Osteoblast (primary cell): ENCODE results near the gene DDX1. TPM values are rescaled to one million over a fixed set of nuclear protein-coding genes. Genes with fewer than 3 reads are reported as not detected.

Experiments
- DNase-seq: peaks from one replicate; pipeline ENCODE4 v3.0.0; 2011; ENCODE audit warnings: low spot score, mixed read lengths; ENCODE audit not compliant: insufficient read length; ENCODE audit errors: missing footprints
- H2AFZ ChIP-seq: 2 replicates; pipeline ENCODE4 v1.6.0; 2011; ENCODE audit warnings: mild to moderate bottlenecking, low read length
- H3K27ac ChIP-seq: 2 replicates; pipeline ENCODE4 v1.5.1; 2011; ENCODE audit warnings: mild to moderate bottlenecking, low read depth, low read length, moderate library complexity
- H3K27me3 ChIP-seq: 2 replicates; pipeline ENCODE4 v1.6.0; 2012; ENCODE audit warnings: mild to moderate bottlenecking, control low read depth, inconsistent platforms, low read length, moderate library complexity; ENCODE audit not compliant: insufficient read depth
- H3K36me3 ChIP-seq: 2 replicates; pipeline ENCODE4 v1.5.1; 2011; ENCODE audit warnings: mild to moderate bottlenecking, low read length, control low read depth, moderate library complexity; ENCODE audit not compliant: insufficient read depth
- H3K4me1 ChIP-seq: 2 replicates; pipeline ENCODE4 v1.5.1; 2011; ENCODE audit warnings: mild to moderate bottlenecking, low read length, control low read depth, moderate library complexity; ENCODE audit not compliant: insufficient read depth
- H3K4me2 ChIP-seq: 2 replicates; pipeline ENCODE4 v1.6.0; 2011; ENCODE audit warnings: mild to moderate bottlenecking, low read length; ENCODE audit not compliant: insufficient read depth
- H3K4me3 ChIP-seq: fragments of 200-600 bp; sonication (generic); 3 replicates; pipeline ENCODE4 v1.5.1; 2012; ENCODE audit warnings: mild to moderate bottlenecking, low read length, inconsistent platforms; ENCODE audit not compliant: insufficient read depth
- H3K79me2 ChIP-seq: 2 replicates; pipeline ENCODE4 v1.6.0; 2012; ENCODE audit warnings: mild to moderate bottlenecking, low read length, control low read depth, inconsistent platforms; ENCODE audit not compliant: insufficient read depth
- H3K9me3 ChIP-seq: 2 replicates; pipeline ENCODE4 v1.5.1; 2011; ENCODE audit warnings: low read depth, low read length, control low read depth
- H4K20me1 ChIP-seq: 2 replicates; pipeline ENCODE4 v1.6.0; 2012; ENCODE audit warnings: mild to moderate bottlenecking, low read length, control low read depth; ENCODE audit not compliant: insufficient read depth
- total RNA-seq: library from RNA; depleted of rRNA; stranded (reverse); fragments of >200 nt; gene quantifications from 2 replicates; pipeline ENCODE4 v1.2.3, GENCODE V29; 2012
- TF ChIP-seq, protein P1 (sequence below): IDR thresholded peaks from 2 replicates; pipeline ENCODE4 v1.5.1; 2011; ENCODE audit warnings: mild to moderate bottlenecking, low read depth, low read length, moderate library complexity; ENCODE audit errors: extremely low read depth

DDX1 gene
- total RNA-seq, 1 donor, result 76.0 TPM

DNA sequence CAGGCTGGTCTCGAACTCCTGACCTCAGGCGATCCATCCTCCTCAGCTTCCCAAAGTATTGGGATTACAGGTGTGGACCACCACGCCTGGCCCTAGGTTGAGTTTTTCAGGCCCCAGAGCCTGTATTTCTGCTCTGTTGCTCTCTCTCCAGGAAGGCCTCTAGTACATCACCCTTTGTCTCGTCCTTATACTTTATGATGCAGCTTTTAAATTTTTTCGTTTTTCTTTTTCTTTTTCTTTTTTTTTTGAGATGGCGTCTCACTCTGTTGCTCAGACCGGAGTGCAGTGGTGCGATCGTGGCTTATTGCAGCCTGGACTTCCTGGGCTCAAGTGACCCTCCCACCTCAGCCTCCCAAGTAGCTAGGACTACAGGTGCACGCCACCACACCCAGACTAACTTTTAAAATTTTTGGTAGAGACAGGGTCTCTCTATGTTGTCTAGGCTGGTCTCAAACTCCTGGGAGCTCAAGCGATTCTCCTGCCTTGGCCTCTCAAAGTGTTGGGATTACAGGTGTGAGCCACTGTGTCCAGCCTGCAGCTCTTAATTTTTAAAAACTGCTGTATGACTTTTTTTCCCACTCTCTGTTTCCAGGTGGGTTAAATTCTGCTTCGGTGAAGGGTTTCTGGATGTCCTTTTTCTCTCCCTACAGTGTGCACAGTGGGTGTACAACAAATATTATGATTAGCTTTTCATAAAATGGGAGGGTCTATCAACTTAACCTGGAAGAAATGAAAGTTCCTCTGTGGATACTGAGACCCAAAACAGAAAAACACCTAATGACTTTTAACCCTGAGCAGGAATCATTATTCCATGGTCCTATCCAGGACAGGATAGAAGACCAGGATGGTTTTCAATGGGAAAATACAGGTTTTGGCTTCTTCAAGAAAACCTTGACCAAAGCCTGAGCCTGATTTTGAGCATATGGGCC lies 47.9 kb downstream of the DDX1 start:
- Histone ChIP-seq H2AFZ (no peak overlapping the region), H3K9me3 (no peaks in the 10 kb centered on the region), H3K27me3 (no peaks in the 10 kb centered on the region), H3K36me3 (peaks cover 23% of the 10 kb centered on the region), H3K27ac (no peak overlapping the region), H3K4me1 (peaks cover 33% of the 10 kb centered on the region), H3K4me2 (no peak overlapping the region), H3K4me3 (no peak overlapping the region), H4K20me1 (peaks cover 18% of the 10 kb centered on the region), H3K79me2 (no peaks in the 10 kb centered on the region)
- no peak for DNase-seq
- TF ChIP-seq, protein P1, sequence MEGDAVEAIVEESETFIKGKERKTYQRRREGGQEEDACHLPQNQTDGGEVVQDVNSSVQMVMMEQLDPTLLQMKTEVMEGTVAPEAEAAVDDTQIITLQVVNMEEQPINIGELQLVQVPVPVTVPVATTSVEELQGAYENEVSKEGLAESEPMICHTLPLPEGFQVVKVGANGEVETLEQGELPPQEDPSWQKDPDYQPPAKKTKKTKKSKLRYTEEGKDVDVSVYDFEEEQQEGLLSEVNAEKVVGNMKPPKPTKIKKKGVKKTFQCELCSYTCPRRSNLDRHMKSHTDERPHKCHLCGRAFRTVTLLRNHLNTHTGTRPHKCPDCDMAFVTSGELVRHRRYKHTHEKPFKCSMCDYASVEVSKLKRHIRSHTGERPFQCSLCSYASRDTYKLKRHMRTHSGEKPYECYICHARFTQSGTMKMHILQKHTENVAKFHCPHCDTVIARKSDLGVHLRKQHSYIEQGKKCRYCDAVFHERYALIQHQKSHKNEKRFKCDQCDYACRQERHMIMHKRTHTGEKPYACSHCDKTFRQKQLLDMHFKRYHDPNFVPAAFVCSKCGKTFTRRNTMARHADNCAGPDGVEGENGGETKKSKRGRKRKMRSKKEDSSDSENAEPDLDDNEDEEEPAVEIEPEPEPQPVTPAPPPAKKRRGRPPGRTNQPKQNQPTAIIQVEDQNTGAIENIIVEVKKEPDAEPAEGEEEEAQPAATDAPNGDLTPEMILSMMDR, result no peak

GRCh38 chr2:15640261-15640711 lies 48.6 kb downstream of the DDX1 start:
- no peaks in the 10 kb centered on the region for H3K27me3 ChIP-seq
- no peak overlapping the region for H3K27ac ChIP-seq
- TF ChIP-seq, protein P1, result no peak
- peaks cover 18% of the 10 kb centered on the region for H4K20me1 ChIP-seq
- no peak overlapping the region for H2AFZ ChIP-seq
- peaks cover 30% of the 10 kb centered on the region for H3K4me1 ChIP-seq
- no peaks in the 10 kb centered on the region for H3K79me2 ChIP-seq
- H3K4me3 ChIP-seq, result no peak overlapping the region
- H3K36me3 ChIP-seq, result peaks cover 21% of the 10 kb centered on the region
- H3K4me2 ChIP-seq, result no peak overlapping the region
- no peaks in the 10 kb centered on the region for H3K9me3 ChIP-seq
- DNase-seq, result no peak

GRCh38 chr2:15640784-15641183 lies 49.1 kb downstream of the DDX1 start:
- Histone ChIP-seq H3K4me2 (no peak overlapping the region), H3K36me3 (peaks cover 16% of the 10 kb centered on the region)
- no peak for DNase-seq

More at GRCh38 chr2:15640784-15641183, 49.1 kb downstream of the DDX1 start:
- Histone ChIP-seq H3K27ac (no peak overlapping the region), H3K4me1 (peaks cover 28% of the 10 kb centered on the region), H2AFZ (no peak overlapping the region), H3K9me3 (no peaks in the 10 kb centered on the region), H4K20me1 (peaks cover 18% of the 10 kb centered on the region), H3K27me3 (no peaks in the 10 kb centered on the region), H3K4me3 (no peak overlapping the region), H3K79me2 (no peaks in the 10 kb centered on the region)
- TF ChIP-seq, protein P1, result no peak
